H1 (cell line): ENCODE measurements around the gene ZBTB43. TPM values are rescaled to one million over a fixed set of nuclear protein-coding genes. Genes with fewer than 3 reads are reported as not detected.

ENCODE experiments used
- CTCF ChIA-PET: fragments of 300-600 bp; sonication (Branson Sonifier 250); formaldehyde crosslinking; loops from one replicate; lab custom pipeline; 2021; ENCODE audit not compliant: partially characterized antibody; lab: Charles Lee
- POLR2A ChIA-PET: fragments of 300-600 bp; sonication (Branson Sonifier 250); formaldehyde crosslinking; loops from one replicate; lab custom pipeline; 2021; ENCODE audit warnings: inconsistent platforms; ENCODE audit not compliant: partially characterized antibody; lab: Charles Lee
- DNase-seq, 2 experiments: peaks; one replicate each; pipeline versions ENCODE4 v3.0.0 to v3.0.0-alpha.2; 2010 to 2022; ENCODE audit warnings: low spot score in 2 of 2, low read depth in 1 of 2, mixed read lengths in 1 of 2
- FAIRE-seq: peaks from 2 replicates; lab custom pipeline; 2011; peaks lifted over from hg19 to GRCh38; lab: Jason Lieb, UNC
- H2AFZ ChIP-seq: 2 replicates; pipeline ENCODE4 v1.8.1; 2012; ENCODE audit warnings: low read length, inconsistent platforms
- H2AK5ac ChIP-seq: 2 replicates; pipeline ENCODE4 v1.6.1; 2013; ENCODE audit warnings: low read depth, low read length
- H2BK120ac ChIP-seq: replicated peaks from 2 replicates; pipeline ENCODE3; 2013; ENCODE audit warnings: low read depth, low read length, inconsistent platforms
- H2BK12ac ChIP-seq: 2 replicates; pipeline ENCODE4 v1.6.1; 2013; ENCODE audit warnings: low read depth, low read length
- H2BK15ac ChIP-seq: 2 replicates; pipeline ENCODE4 v1.6.1; 2013; ENCODE audit warnings: low read length
- H2BK20ac ChIP-seq: 2 replicates; pipeline ENCODE4 v1.6.1; 2013; ENCODE audit warnings: low read length
- H2BK5ac ChIP-seq: 2 replicates; pipeline ENCODE4 v1.6.1; 2013; ENCODE audit warnings: low read depth, low read length
- H3K14ac ChIP-seq: 2 replicates; pipeline ENCODE4 v1.6.1; 2013; ENCODE audit warnings: inconsistent platforms; ENCODE audit not compliant: insufficient read length
- H3K18ac ChIP-seq: 2 replicates; pipeline ENCODE4 v1.6.1; 2013; ENCODE audit warnings: low read length; ENCODE audit errors: extremely low read depth
- H3K23ac ChIP-seq: 2 replicates; pipeline ENCODE4 v1.6.1; 2013; ENCODE audit warnings: inconsistent platforms; ENCODE audit not compliant: insufficient read length
- H3K23me2 ChIP-seq: 2 replicates; pipeline ENCODE4 v1.6.1; 2013; ENCODE audit warnings: low read depth, low read length
- H3K27ac ChIP-seq: 2 replicates; pipeline ENCODE4 v1.6.1; 2011; ENCODE audit warnings: low read depth, low read length, inconsistent platforms
- H3K27me3 ChIP-seq, 4 experiments: replicated peaks in 1 of 4; 1 replicate in 1 of 4; 2 replicates in 3 of 4; pipeline versions ENCODE4 v1.6.1 to v1.8.1; 2011 to 2013; ENCODE audit warnings: low read length in 3 of 4, mild to moderate bottlenecking in 3 of 4, inconsistent platforms in 2 of 4, mixed read lengths in 2 of 4, moderate library complexity in 1 of 4; ENCODE audit not compliant: control insufficient read depth in 3 of 4, insufficient read depth in 3 of 4; ENCODE audit errors: extremely low read depth in 1 of 4
- H3K36me3 ChIP-seq, 4 experiments: 2 replicates each; pipeline versions ENCODE4 v1.6.1 to v1.8.1; 2011 to 2013; ENCODE audit warnings: mild to moderate bottlenecking in 4 of 4, low read length in 3 of 4, moderate library complexity in 2 of 4, control low read depth in 1 of 4, inconsistent platforms in 1 of 4; ENCODE audit not compliant: insufficient read depth in 4 of 4, control insufficient read depth in 2 of 4
- H3K4ac ChIP-seq: replicated peaks from 2 replicates; pipeline ENCODE3; 2013; ENCODE audit warnings: low read length, low read depth, mixed read lengths, inconsistent platforms; ENCODE audit not compliant: insufficient read length
- H3K4me1 ChIP-seq, 4 experiments: replicated peaks in 1 of 4; 1 replicate in 1 of 4; 2 replicates in 3 of 4; pipeline versions ENCODE4 v1.6.1 to v1.8.1; 2011 to 2013; ENCODE audit warnings: low read length in 3 of 4, inconsistent platforms in 2 of 4, mixed read lengths in 1 of 4; ENCODE audit not compliant: insufficient read depth in 4 of 4, control insufficient read depth in 3 of 4
- H3K4me2 ChIP-seq, 2 experiments: 2 replicates each; pipeline versions ENCODE4 v1.6.1 to v1.8.1; 2011 to 2013; ENCODE audit warnings: low read depth in 2 of 2, low read length in 2 of 2, control low read depth in 1 of 2, inconsistent platforms in 1 of 2, mild to moderate bottlenecking in 1 of 2; ENCODE audit not compliant: insufficient read depth in 1 of 2
- H3K4me3 ChIP-seq, 4 experiments: fragments of 200-600, 300-600 bp in 1 of 4; sonication (generic), shearing (Covaris generic), sonication (Bioruptor Twin) in 1 of 4; 2 replicates each; pipeline versions ENCODE4 v1.5.1 to v1.8.1; 2011 to 2016; ENCODE audit warnings: low read length in 4 of 4, low read depth in 3 of 4, control low read depth in 2 of 4, inconsistent platforms in 2 of 4, mild to moderate bottlenecking in 2 of 4, mixed read lengths in 1 of 4, moderate library complexity in 1 of 4; ENCODE audit not compliant: insufficient read depth in 2 of 4; ENCODE audit errors: extremely low read depth in 1 of 4
- H3K56ac ChIP-seq: replicated peaks from 2 replicates; pipeline ENCODE3; 2013; ENCODE audit warnings: low read depth, mild to moderate bottlenecking, mixed read lengths, low read length, inconsistent platforms; ENCODE audit not compliant: insufficient read length
- H3K79me1 ChIP-seq: 2 replicates; pipeline ENCODE4 v1.6.1; 2013; ENCODE audit warnings: low read depth, low read length, control low read depth
- H3K79me2 ChIP-seq, 2 experiments: 2 replicates each; pipeline versions ENCODE4 v1.6.1 to v1.8.1; 2012 to 2013; ENCODE audit warnings: low read length in 2 of 2, mild to moderate bottlenecking in 2 of 2, inconsistent platforms in 1 of 2; ENCODE audit not compliant: insufficient read depth in 2 of 2, control insufficient read depth in 1 of 2
- H3K9ac ChIP-seq, 4 experiments: replicated peaks in 1 of 4; 1 replicate in 1 of 4; 2 replicates in 3 of 4; pipeline versions ENCODE4 v1.6.1 to v1.8.1; 2011 to 2013; ENCODE audit warnings: low read depth in 3 of 4, low read length in 3 of 4, control low read depth in 2 of 4, mild to moderate bottlenecking in 2 of 4, moderate library complexity in 2 of 4, inconsistent platforms in 1 of 4; ENCODE audit errors: extremely low read depth in 1 of 4
- H3K9me3 ChIP-seq, 2 experiments: 2 replicates each; pipeline versions ENCODE4 v1.6.1 to v1.8.1; 2012 to 2013; ENCODE audit warnings: mild to moderate bottlenecking in 2 of 2, moderate library complexity in 2 of 2, control low read depth in 1 of 2, inconsistent platforms in 1 of 2, low read depth in 1 of 2, low read length in 1 of 2, mixed read lengths in 1 of 2; ENCODE audit not compliant: insufficient read depth in 2 of 2
- H4K20me1 ChIP-seq, 2 experiments: replicated peaks in 1 of 2; 2 replicates each; pipeline versions ENCODE3 to v1.8.1; 2011 to 2013; ENCODE audit warnings: inconsistent platforms in 2 of 2, low read length in 2 of 2, mild to moderate bottlenecking in 1 of 2; ENCODE audit not compliant: insufficient read depth in 2 of 2, control insufficient read depth in 1 of 2
- H4K5ac ChIP-seq: 2 replicates; pipeline ENCODE4 v1.6.1; 2013; ENCODE audit warnings: low read length, low read depth, mixed read lengths, inconsistent platforms; ENCODE audit not compliant: insufficient read length
- H4K8ac ChIP-seq: 2 replicates; pipeline ENCODE4 v1.8.0; 2013; ENCODE audit warnings: mild to moderate bottlenecking, moderate library complexity, low read length, inconsistent platforms; ENCODE audit not compliant: insufficient read depth; ENCODE audit errors: extremely low read depth
- H4K91ac ChIP-seq: replicated peaks from 2 replicates; pipeline ENCODE3; 2013; ENCODE audit warnings: low read length, mixed read lengths, inconsistent platforms; ENCODE audit not compliant: insufficient read length
- ASH2L ChIP-seq: fragments of 200-600, 300-600 bp; sonication (generic); IDR thresholded peaks from one replicate; pipeline ENCODE4 v1.7.1; 2017; ENCODE audit warnings: low read length
- BACH1 ChIP-seq: IDR thresholded peaks from 2 replicates; pipeline ENCODE4 v1.6.1; 2012; ENCODE audit warnings: low read length, improper control_type of control experiment
- CREB1 ChIP-seq: IDR thresholded peaks from 2 replicates; pipeline ENCODE4 v1.6.1; 2012; ENCODE audit warnings: inconsistent platforms
- EZH2 ChIP-seq: fragments of 200-600 bp; sonication (generic); IDR thresholded peaks from 2 replicates; pipeline ENCODE4 v1.7.1; 2012; ENCODE audit warnings: low read depth, mild to moderate bottlenecking, moderate library complexity, low read length, inconsistent platforms; ENCODE audit not compliant: severe bottlenecking
- HDAC2 ChIP-seq, 2 experiments: fragments of 300-600 bp in 1 of 2; sonication (generic) in 1 of 2; IDR thresholded peaks; 2 replicates each; pipeline ENCODE4 v1.6.1; 2011 to 2012; ENCODE audit warnings: low read depth in 2 of 2, low read length in 2 of 2, mild to moderate bottlenecking in 2 of 2, moderate library complexity in 2 of 2, borderline replicate concordance in 1 of 2, inconsistent platforms in 1 of 2
- JUND ChIP-seq: IDR thresholded peaks from 2 replicates; pipeline ENCODE4 v1.6.1; 2011; ENCODE audit warnings: mild to moderate bottlenecking, improper control_type of control experiment, low read length
- KDM1A ChIP-seq: fragments of 200-600, 300-600 bp; sonication (generic); IDR thresholded peaks from 2 replicates; pipeline ENCODE4 v1.7.1; 2016; ENCODE audit warnings: mild to moderate bottlenecking, low read length, borderline replicate concordance
- KDM4A ChIP-seq: IDR thresholded peaks from one replicate; pipeline ENCODE4 v1.7.1; 2012; ENCODE audit warnings: low read depth, mild to moderate bottlenecking, moderate library complexity, low read length, inconsistent platforms; ENCODE audit not compliant: severe bottlenecking
- KDM5A ChIP-seq: fragments of 200-600 bp; IDR thresholded peaks from 2 replicates; pipeline ENCODE4 v1.7.1; 2012; ENCODE audit warnings: mild to moderate bottlenecking, low read length, inconsistent platforms, mixed read lengths
- NANOG ChIP-seq: IDR thresholded peaks from 2 replicates; pipeline ENCODE4 v1.6.1; 2011; ENCODE audit warnings: low read length, low read depth, mild to moderate bottlenecking, inconsistent platforms; ENCODE audit not compliant: insufficient read depth, poor library complexity, severe bottlenecking
- SIN3A ChIP-seq, 2 experiments: IDR thresholded peaks in 1 of 2; conservative IDR thresholded peaks in 1 of 2; 2 replicates each; pipeline ENCODE4 v1.6.1; 2011 to 2012; ENCODE audit warnings: low read length in 2 of 2, improper control_type of control experiment in 1 of 2, low read depth in 1 of 2, mild to moderate bottlenecking in 1 of 2
- YY1 ChIP-seq: IDR thresholded peaks from 2 replicates; pipeline ENCODE4 v1.6.1; 2011; ENCODE audit warnings: low read depth, mild to moderate bottlenecking, low read length
- WGBS, 2 experiments: shearing (Covaris generic) in 1 of 2; methylation state at CpG; one replicate each; pipeline versions ENCODE4 v1.1.6 to v1.1.7; 2013 to 2015; ENCODE audit warnings: low lambda C conversion rate in 2 of 2, mixed read lengths in 2 of 2, inconsistent platforms in 1 of 2, low coverage in 1 of 2, missing lambda C conversion rate in 1 of 2; ENCODE audit not compliant: insufficient replicate concordance in 2 of 2, insufficient coverage in 1 of 2, insufficient read length in 1 of 2; ENCODE audit errors: extremely low coverage in 1 of 2, missing lambda C conversion rate in 1 of 2; 5-methylcytosine and 5-hydroxymethylcytosine counted together
- polyA plus RNA-seq, 7 experiments: library from polyadenylated mRNA; depleted of rRNA in 3 of 7; stranded (reverse) in 5 of 7; unstranded in 2 of 7; fragments of >200 nt in 5 of 7; fragments of 200-250 nt in 2 of 7; gene quantifications; 1 replicate in 5 of 7; 2 replicates in 1 of 7; 4 replicates in 1 of 7; pipeline versions ENCODE4 v1.2.1 to v1.2.3, GENCODE V29; 2011 to 2013; ENCODE audit warnings: missing spikeins in 2 of 7, mixed read lengths in 2 of 7
- total RNA-seq: library from RNA; stranded (reverse); fragmentation: NEBNext Ultra II Directional; extraction: Animal tissue kit (Norgen Biotek cat#: 25700); gene quantifications from 2 replicates; pipeline ENCODE4 v1.2.1, GENCODE V29; 2021
- TF ChIP-seq, protein P1 (sequence below): IDR thresholded peaks from 2 replicates; pipeline ENCODE4 v1.6.1; 2011; ENCODE audit warnings: low read length, improper control_type of control experiment

ZBTB43 gene
- total and polyA plus RNA-seq, 2 of the 8 experiments (the other 6 are each of a cell fraction or from before 2014, with no cell fraction given): 4.1 to 16.7 TPM

GRCh38 chr9:126869368-126869767 lies 64.5 kb downstream of the ZBTB43 start:
- Histone ChIP-seq H3K27ac (no peak overlapping the region), H2BK15ac (no peak overlapping the region), H2AK5ac (0 out of 2 replicates have a peak overlapping the region, but pooled peaks have one; percentile 24), H3K23ac (no peak overlapping the region), H4K8ac (no peak overlapping the region), H3K56ac (no peak overlapping the region), H2BK120ac (no peak overlapping the region), H3K4me1 (peaks cover 0 to 6% (median under 1%) of the 10 kb centered on the region in 4 experiments; a peak in 3 of 7 replicates), H3K9me3 (no peaks in the 10 kb centered on the region), H3K23me2 (no peaks in the 10 kb centered on the region), H3K27me3 (no peaks in the 10 kb centered on the region), H2AFZ (no peak overlapping the region), H4K5ac (no peak overlapping the region), H3K4ac (no peak overlapping the region), H3K79me1 (peaks cover 22% of the 10 kb centered on the region), H3K79me2 (peaks cover 5 to 78% of the 10 kb centered on the region in 2 experiments), H3K9ac (no peak overlapping the region), H3K4me2 (no peak overlapping the region), H2BK20ac (no peak overlapping the region), H4K20me1 (peaks cover 8 to 11% of the 10 kb centered on the region in 2 experiments), H4K91ac (no peak overlapping the region), H3K14ac (no peak overlapping the region), H3K36me3 (peaks cover 0 to 7% (median 0%) of the 10 kb centered on the region in 4 experiments; a peak in 2 of 8 replicates), H3K18ac (no peak overlapping the region), H2BK5ac (peak overlapping the region; percentile 52; the same call in 1 of the 2 replicates), H2BK12ac (no peak overlapping the region), H3K4me3 (no peak overlapping the region)
- DNase-seq (no peak), FAIRE-seq (no peak)
- ChIA-PET POLR2A (no interaction called here), CTCF (interaction anchor here (0.8 to 0.9 kb wide), 2 partner anchors 10 to 11 kb away, joined by 3 read pairs; no protein-coding TSS in a partner anchor)
- WGBS, 2 experiments: 89% methylated on average over 7 of the region's 7 CpGs; no CpG with 5 or more reads in 1 of the 2 experiments
- TF ChIP-seq SIN3A (conservative IDR thresholded peaks at IDR 0.05 in 1 of 2, IDR thresholded peaks at IDR 0.05 in 1 of 2; ENCODE audit: low read depth in 1 of 2, low read length in 2 of 2): no peak
- TF ChIP-seq, protein P1, sequence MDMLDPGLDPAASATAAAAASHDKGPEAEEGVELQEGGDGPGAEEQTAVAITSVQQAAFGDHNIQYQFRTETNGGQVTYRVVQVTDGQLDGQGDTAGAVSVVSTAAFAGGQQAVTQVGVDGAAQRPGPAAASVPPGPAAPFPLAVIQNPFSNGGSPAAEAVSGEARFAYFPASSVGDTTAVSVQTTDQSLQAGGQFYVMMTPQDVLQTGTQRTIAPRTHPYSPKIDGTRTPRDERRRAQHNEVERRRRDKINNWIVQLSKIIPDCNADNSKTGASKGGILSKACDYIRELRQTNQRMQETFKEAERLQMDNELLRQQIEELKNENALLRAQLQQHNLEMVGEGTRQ: no peak
- TF ChIP-seq NANOG: no peak
- TF ChIP-seq JUND: no peak
- no peak for TF ChIP-seq KDM5A
- TF ChIP-seq HDAC2 (IDR thresholded peaks at IDR 0.05; ENCODE audit: borderline replicate concordance in 1 of 2, low read depth in 2 of 2, low read length in 2 of 2): no peak
- no peak for TF ChIP-seq EZH2
- no peak for TF ChIP-seq CREB1
- no peak for TF ChIP-seq KDM4A
- TF ChIP-seq ASH2L: no peak
- no peak for TF ChIP-seq YY1
- TF ChIP-seq BACH1: no peak
- no peak for TF ChIP-seq KDM1A
